ENCODE data around the gene CNTNAP5. TPM values are rescaled to one million over a fixed set of nuclear protein-coding genes. Genes with fewer than 3 reads are reported as not detected.

CNTNAP5 gene
- total and polyA plus RNA-seq, 2 of the 13 experiments (the other 11 are each of a cell fraction or from before 2014, with no cell fraction given): not detected

- Histone ChIP-seq H3K9me3 (ENCODE audit: low read length) (no peaks in the 10 kb centered on the region), H3K36me3 (replicated peaks in 1 of 2; ENCODE audit: control insufficient read depth in 1 of 2, insufficient read depth in 2 of 2, low read length in 2 of 2) (no peaks in the 10 kb centered on the region), H4K20me1 (ENCODE audit: insufficient read depth, low read length) (no peaks in the 10 kb centered on the region), H3K4me1 (ENCODE audit: insufficient read depth, low read length) (peaks cover 63% of the 10 kb centered on the region), H3K4me3 (replicated peaks in 1 of 3; ENCODE audit: insufficient read depth in 1 of 3, low read depth in 2 of 3, low read length in 3 of 3) (no peak overlapping the region), H3K4me2 (ENCODE audit: low read depth, low read length) (peak overlapping the region; percentile 8; the same call in 1 of the 2 replicates), H3K27me3 (ENCODE audit: control insufficient read depth in 1 of 2, insufficient read depth in 2 of 2, low read length in 2 of 2) (no peaks in the 10 kb centered on the region), H3K79me2 (ENCODE audit: insufficient read depth, low read length) (no peaks in the 10 kb centered on the region), H3K27ac (ENCODE audit: extremely low read length, insufficient read depth, low read length) (peak overlapping the region; percentile 60), H3K9ac (ENCODE audit: insufficient read depth, low read depth, low read length) (no peak overlapping the region), H2AFZ (ENCODE audit: low read length) (no peak overlapping the region)
- ChIA-PET POLR2A (interaction anchor here (1.1 kb wide), 1 partner anchor 41 kb away, joined by 3 read pairs; no protein-coding TSS in a partner anchor), CTCF (ENCODE audit: low intra/inter-chr PET ratio, low total read pairs) (no interaction called here)
- BruUV-seq (replicated peaks): no TSS peak
- in situ Hi-C loops (cut with HindIII; ENCODE audit: extremely low pct_ligation_motif_present, low pct_unique_long_range_greater_than_20kb): no loop called here
- FAIRE-seq: peak; percentile 98
- ATAC-seq: peak; percentile 89
- peak; percentile 99 for DNase-seq (ENCODE audit: low spot score)
- intact Hi-C loops (cut with micrococcal nuclease; ENCODE audit: unreplicated experiment): loop anchor here (5.0 to 10.0 kb wide), 2 partner anchors 41 to 542 kb away; partner anchors contain the start of gene CNTNAP5
- TF ChIP-seq ELF1 (CRISPR knock-in tag; IDR thresholded peaks at IDR 0.05) (peak; percentile 54), ZBTB20 (CRISPR knock-in tag; IDR thresholded peaks at IDR 0.05; ENCODE audit: borderline replicate concordance, low read depth) (peak; percentile 75; the same call in 1 of the 2 replicates), ZNF703 (CRISPR knock-in tag; IDR thresholded peaks at IDR 0.05; ENCODE audit: borderline replicate concordance) (no peak), ZGPAT (CRISPR knock-in tag; IDR thresholded peaks at IDR 0.05) (peak; percentile 94), ZNF253 (CRISPR knock-in tag; IDR thresholded peaks at IDR 0.05; ENCODE audit: borderline replicate concordance) (no peak), HNRNPUL1 (IDR thresholded peaks at IDR 0.05; ENCODE audit: low read depth, low read length) (no peak), SPEN (CRISPR knock-in tag; IDR thresholded peaks at IDR 0.05; ENCODE audit: low read depth) (no peak), ZNF350 (CRISPR knock-in tag; IDR thresholded peaks at IDR 0.05; ENCODE audit: borderline replicate concordance, low read depth) (peak; percentile 83; the same call in 1 of the 2 replicates), ZSCAN25 (CRISPR knock-in tag; IDR thresholded peaks at IDR 0.05) (no peak), ZBTB49 (CRISPR knock-in tag; IDR thresholded peaks at IDR 0.05; ENCODE audit: borderline replicate concordance) (no peak), ZBTB3 (CRISPR knock-in tag; IDR thresholded peaks at IDR 0.05; ENCODE audit: borderline replicate concordance, low read depth) (no peak), SMARCE1 (IDR thresholded peaks at IDR 0.05; ENCODE audit: borderline replicate concordance) (no peak), SRSF4 (IDR thresholded peaks at IDR 0.05; ENCODE audit: low read depth, low read length, poor library complexity, severe bottlenecking) (no peak), TP53 (CRISPR knock-in tag; conservative IDR thresholded peaks at IDR 0.05) (peak; percentile 68; the same call in 1 of the 2 replicates), ZNF891 (CRISPR knock-in tag; IDR thresholded peaks at IDR 0.05) (no peak), YY1 (IDR thresholded peaks at IDR 0.05; ENCODE audit: insufficient read depth, insufficient replicate concordance, low read depth, low read length) (peak; percentile 25), SAP130 (CRISPR knock-in tag; IDR thresholded peaks at IDR 0.05; ENCODE audit: low read depth) (peak; percentile 69), GRHL1 (CRISPR knock-in tag; conservative IDR thresholded peaks at IDR 0.05) (no peak), KDM2A (CRISPR knock-in tag; IDR thresholded peaks at IDR 0.05; ENCODE audit: borderline replicate concordance, low read depth) (no peak; the same call in 1 of the 2 replicates), ELF4 (CRISPR knock-in tag; IDR thresholded peaks at IDR 0.05; ENCODE audit: borderline replicate concordance) (0 out of 2 replicates have a peak, but pooled peaks have one; percentile 26)
Measured at GRCh38 chr2:124566518-124566970, 541.5 kb downstream of the CNTNAP5 start.
